Glutamatergic neuron (in vitro differentiated cells): Measurements from ENCODE around the gene RIMS3. TPM values are rescaled to one million over a fixed set of nuclear protein-coding genes. Genes with fewer than 3 reads are reported as not detected.

ENCODE experiments used
- DNase-seq: peaks from one replicate; pipeline ENCODE4 v3.0.0; 2022
- H3K27ac Mint-ChIP-seq: one replicate; pipeline ENCODE4 v1.8.0; 2020; ENCODE audit warnings: mild to moderate bottlenecking, mixed read lengths, inconsistent platforms; ENCODE audit not compliant: unreplicated experiment
- H3K27me3 Mint-ChIP-seq: one replicate; pipeline ENCODE4 v1.8.0; 2020; ENCODE audit warnings: mild to moderate bottlenecking, moderate library complexity, mixed read lengths, inconsistent platforms; ENCODE audit not compliant: unreplicated experiment
- H3K36me3 Mint-ChIP-seq: one replicate; pipeline ENCODE4 v1.8.0; 2020; ENCODE audit warnings: mild to moderate bottlenecking, mixed read lengths, inconsistent platforms; ENCODE audit not compliant: unreplicated experiment
- H3K4me1 Mint-ChIP-seq: one replicate; pipeline ENCODE4 v1.8.0; 2020; ENCODE audit warnings: mild to moderate bottlenecking, low read depth, mixed read lengths, inconsistent platforms; ENCODE audit not compliant: unreplicated experiment
- H3K4me3 Mint-ChIP-seq: one replicate; pipeline ENCODE4 v1.8.0; 2020; ENCODE audit warnings: mild to moderate bottlenecking, mixed read lengths, inconsistent platforms; ENCODE audit not compliant: unreplicated experiment
- H3K9me3 Mint-ChIP-seq: one replicate; pipeline ENCODE4 v1.8.0; 2020; ENCODE audit warnings: mild to moderate bottlenecking, moderate library complexity, mixed read lengths, inconsistent platforms; ENCODE audit not compliant: unreplicated experiment
- total RNA-seq: library from RNA; stranded (reverse); fragmentation: NEBNext Ultra II Directional; extraction: Animal tissue kit (Norgen Biotek cat#: 25700); gene quantifications from one replicate; pipeline ENCODE4 v1.2.1, GENCODE V29; 2021; ENCODE audit not compliant: unreplicated experiment
- TF ChIP-seq, protein P1 (sequence below): fragments of 200-600 bp; sonication (generic); IDR thresholded peaks from one replicate; pipeline ENCODE4 v1.5.0; 2021; ENCODE audit not compliant: partially characterized antibody, unreplicated experiment

Gene RIMS3
- total RNA-seq, 1 donor from 2014 or later, result 126 TPM

DNA sequence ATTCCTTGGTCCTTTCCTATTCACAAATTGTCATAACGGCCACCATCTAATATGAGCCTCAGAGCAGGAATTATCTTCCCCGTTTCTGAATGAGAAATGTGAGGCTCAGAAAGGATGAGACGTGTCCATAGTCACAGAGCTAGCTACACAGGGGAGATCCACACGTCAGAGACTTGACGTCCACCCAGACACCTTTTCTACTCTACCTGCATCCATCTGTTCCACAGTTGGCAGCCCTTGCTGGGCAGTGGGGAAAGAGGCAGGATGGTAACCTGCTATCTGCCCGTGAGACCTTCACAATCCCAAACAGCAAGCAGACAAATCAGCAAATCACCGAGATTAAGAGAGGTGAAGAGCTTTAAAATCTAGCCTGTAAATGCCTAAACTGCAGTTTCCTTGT lies 8.4 kb downstream of the RIMS3 start:
- Mint-ChIP-seq H3K27me3 (peaks cover 14% of the 10 kb centered on the region), H3K27ac (peak overlapping the region; percentile 11), H3K4me1 (peaks cover 30% of the 10 kb centered on the region), H3K4me3 (peak overlapping the region; percentile 26), H3K9me3 (peaks cover 6% of the 10 kb centered on the region), H3K36me3 (peaks cover 5% of the 10 kb centered on the region)
- TF ChIP-seq, protein P1, sequence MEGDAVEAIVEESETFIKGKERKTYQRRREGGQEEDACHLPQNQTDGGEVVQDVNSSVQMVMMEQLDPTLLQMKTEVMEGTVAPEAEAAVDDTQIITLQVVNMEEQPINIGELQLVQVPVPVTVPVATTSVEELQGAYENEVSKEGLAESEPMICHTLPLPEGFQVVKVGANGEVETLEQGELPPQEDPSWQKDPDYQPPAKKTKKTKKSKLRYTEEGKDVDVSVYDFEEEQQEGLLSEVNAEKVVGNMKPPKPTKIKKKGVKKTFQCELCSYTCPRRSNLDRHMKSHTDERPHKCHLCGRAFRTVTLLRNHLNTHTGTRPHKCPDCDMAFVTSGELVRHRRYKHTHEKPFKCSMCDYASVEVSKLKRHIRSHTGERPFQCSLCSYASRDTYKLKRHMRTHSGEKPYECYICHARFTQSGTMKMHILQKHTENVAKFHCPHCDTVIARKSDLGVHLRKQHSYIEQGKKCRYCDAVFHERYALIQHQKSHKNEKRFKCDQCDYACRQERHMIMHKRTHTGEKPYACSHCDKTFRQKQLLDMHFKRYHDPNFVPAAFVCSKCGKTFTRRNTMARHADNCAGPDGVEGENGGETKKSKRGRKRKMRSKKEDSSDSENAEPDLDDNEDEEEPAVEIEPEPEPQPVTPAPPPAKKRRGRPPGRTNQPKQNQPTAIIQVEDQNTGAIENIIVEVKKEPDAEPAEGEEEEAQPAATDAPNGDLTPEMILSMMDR, result no peak
- no peak for DNase-seq

DNA sequence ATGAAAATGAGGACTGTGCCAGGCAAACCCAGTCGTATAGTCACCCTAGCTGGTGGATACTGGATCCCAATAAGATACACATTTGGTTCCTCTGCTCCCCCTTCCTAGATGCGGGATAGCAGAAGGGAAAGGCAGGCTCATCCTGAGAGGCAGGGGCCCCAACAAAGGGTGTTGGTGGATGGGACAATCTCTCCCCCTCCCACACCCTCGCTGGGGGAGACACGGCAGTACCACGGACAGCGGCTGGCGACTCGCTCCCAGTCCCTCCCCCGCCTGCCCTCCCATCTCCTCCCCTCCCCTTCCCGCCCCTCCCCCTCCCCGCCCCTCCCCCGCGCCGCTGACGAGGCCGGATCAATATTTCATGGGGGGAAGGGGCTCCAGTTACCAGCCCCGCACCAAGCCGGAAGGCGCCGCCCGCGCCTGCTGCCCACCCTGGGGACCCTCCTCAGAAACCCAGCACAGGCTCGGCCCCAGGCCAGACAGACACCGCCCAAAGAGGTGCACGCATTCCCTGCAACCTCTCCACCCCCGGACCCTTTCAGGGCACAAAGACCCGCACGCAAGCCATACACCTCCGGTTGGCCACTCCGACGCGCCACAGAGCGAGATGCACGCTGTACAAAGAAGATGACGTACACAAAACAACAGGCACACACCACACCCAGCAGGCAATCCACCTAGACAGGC lies 11.5 kb downstream of the RIMS3 start:
- TF ChIP-seq, protein P1, result no peak

DNA sequence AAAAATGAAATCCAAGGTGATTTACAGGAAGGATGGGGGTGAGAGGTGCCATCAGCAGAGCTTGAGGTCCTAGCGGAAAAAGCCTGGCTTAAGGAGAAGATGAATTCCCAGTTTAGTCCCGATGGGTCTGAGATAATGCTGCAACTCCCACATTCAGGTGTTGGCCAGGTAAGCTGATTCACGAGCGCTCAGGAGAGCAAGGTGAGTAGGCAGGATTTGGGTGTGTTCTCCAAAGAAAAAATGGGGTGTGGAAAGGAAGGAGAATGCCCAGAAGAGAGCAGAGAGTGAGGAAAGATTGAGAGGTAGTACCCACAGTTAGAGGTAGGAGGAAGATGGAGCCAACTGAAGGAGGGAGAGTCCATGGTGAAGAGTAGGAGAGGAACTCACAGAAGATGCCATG lies 12.5 kb downstream of the RIMS3 start:
- DNase-seq, result no peak
- Mint-ChIP-seq H3K9me3 (peaks cover 6% of the 10 kb centered on the region), H3K4me3 (no peak overlapping the region), H3K36me3 (peaks cover 4% of the 10 kb centered on the region), H3K27me3 (peaks cover 17% of the 10 kb centered on the region), H3K27ac (no peak overlapping the region), H3K4me1 (peaks cover 35% of the 10 kb centered on the region)
- TF ChIP-seq, protein P1, result no peak

More for the DNA sequence above, 11.5 kb downstream of the RIMS3 start:
- H3K36me3 Mint-ChIP-seq, result peaks cover 5% of the 10 kb centered on the region
- H3K4me1 Mint-ChIP-seq, result peaks cover 36% of the 10 kb centered on the region
- peaks cover 4% of the 10 kb centered on the region for H3K9me3 Mint-ChIP-seq
- H3K27ac Mint-ChIP-seq, result peak overlapping the region; percentile 99
- peaks cover 17% of the 10 kb centered on the region for H3K27me3 Mint-ChIP-seq
- DNase-seq, result peak; percentile 84
- peak overlapping the region; percentile 86 for H3K4me3 Mint-ChIP-seq

DNA sequence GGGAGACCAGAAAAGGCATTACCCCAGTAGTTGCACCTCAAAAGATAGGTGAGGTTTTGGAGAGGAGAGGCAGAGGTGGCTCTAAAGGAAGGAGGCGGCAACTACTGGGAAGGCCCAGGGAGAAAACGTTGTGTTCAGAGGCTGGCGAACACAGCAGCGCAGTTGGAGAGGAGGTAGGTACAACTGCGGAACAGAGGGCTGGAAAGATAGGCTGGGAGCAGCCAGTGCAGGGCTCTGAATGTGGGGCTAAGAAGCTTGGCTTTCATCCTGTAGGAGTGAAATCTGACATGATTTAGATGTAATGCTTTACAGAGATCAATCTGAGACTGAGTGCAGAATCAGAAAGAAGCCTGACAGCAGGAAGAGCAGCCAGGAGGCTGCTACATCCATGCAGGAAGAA lies 13.0 kb downstream of the RIMS3 start:
- Mint-ChIP-seq H3K9me3 (peaks cover 6% of the 10 kb centered on the region), H3K4me3 (no peak overlapping the region), H3K36me3 (no peaks in the 10 kb centered on the region), H3K4me1 (peaks cover 38% of the 10 kb centered on the region), H3K27ac (no peak overlapping the region), H3K27me3 (peaks cover 17% of the 10 kb centered on the region)
- TF ChIP-seq, protein P1, result no peak
- no peak for DNase-seq

DNA sequence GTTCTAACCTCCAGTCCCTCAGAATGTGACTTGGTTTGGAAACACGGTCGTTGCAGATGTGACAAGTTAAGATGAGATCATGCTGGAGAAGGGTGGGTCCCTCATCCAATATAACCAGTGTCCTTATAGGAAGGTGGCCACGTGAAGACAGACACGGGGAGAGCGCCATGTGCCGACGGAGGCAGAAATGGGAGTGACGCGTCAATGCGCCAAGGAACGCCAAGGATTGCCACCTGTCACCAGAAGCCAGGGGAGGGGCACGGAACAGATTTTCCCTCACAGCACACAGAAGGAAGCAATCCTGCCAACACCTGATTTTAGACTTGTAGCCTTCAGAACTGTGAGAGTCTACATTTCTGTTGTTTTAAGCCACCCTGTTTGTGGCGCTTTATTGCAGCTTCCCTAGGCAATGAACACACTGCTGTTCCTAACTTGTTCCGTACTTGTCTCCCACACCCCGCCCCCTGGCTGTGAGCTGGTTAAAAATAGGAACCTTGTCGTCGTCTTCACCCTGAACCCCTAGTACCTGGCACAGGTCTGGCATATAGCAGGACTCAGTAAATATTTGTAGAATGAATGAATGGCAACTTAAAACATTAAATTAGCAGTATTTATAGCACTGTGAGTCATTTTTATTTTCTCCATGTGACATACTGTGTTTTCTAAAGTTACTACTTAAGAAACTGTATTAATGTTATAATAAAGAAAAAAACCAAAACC lies 14.2 kb downstream of the RIMS3 start:
- TF ChIP-seq, protein P1, result no peak
- H3K27me3 Mint-ChIP-seq, result peaks cover 12% of the 10 kb centered on the region
- no peak for DNase-seq

More for the DNA sequence above, 14.2 kb downstream of the RIMS3 start:
- Mint-ChIP-seq H3K4me1 (peaks cover 31% of the 10 kb centered on the region), H3K36me3 (no peaks in the 10 kb centered on the region), H3K27ac (no peak overlapping the region), H3K4me3 (no peak overlapping the region), H3K9me3 (peaks cover 6% of the 10 kb centered on the region)
